GM12891 (cell line): Measurements from ENCODE around the gene PTPRF.

ENCODE experiments used
- POLR2A ChIP-seq: IDR thresholded peaks from 2 replicates; pipeline ENCODE4 v1.6.1; 2011; ENCODE audit warnings: low read depth, low read length, control low read depth
- POLR2AphosphoS5 ChIP-seq: IDR thresholded peaks from 2 replicates; pipeline ENCODE4 v1.6.1; 2011; ENCODE audit warnings: low read depth, low read length, control low read depth
- TAF1 ChIP-seq: IDR thresholded peaks from 2 replicates; pipeline ENCODE4 v1.6.1; 2011; ENCODE audit warnings: low read depth, low read length, control low read depth

DNA sequence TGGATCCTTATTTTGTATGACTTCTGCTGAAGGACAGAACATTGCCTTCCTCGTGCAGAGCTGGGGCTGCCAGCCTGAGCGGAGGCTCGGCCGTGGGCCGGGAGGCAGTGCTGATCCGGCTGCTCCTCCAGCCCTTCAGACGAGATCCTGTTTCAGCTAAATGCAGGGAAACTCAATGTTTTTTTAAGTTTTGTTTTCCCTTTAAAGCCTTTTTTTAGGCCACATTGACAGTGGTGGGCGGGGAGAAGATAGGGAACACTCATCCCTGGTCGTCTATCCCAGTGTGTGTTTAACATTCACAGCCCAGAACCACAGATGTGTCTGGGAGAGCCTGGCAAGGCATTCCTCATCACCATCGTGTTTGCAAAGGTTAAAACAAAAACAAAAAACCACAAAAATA lies 91.8 kb downstream of the PTPRF start:
- no peak for TF ChIP-seq TAF1
- no peak for TF ChIP-seq POLR2A
- no peak for TF ChIP-seq POLR2AphosphoS5
